Mucosa of rectum (tissue), 2 donors: ENCODE data around the gene CCDC3.
"Not testable (repeated sequence)": the region's sequence is repeated elsewhere in the genome, so short reads cannot be mapped to it uniquely, and the experiment has no call there.

Source experiments
- H3K27ac ChIP-seq, 2 donors: one replicate each; pipeline ENCODE4 v1.7.0; 2013; ENCODE audit warnings: inconsistent platforms in 2 of 2, low read depth in 2 of 2, low read length in 2 of 2
- H3K27me3 ChIP-seq, 2 donors: one replicate each; pipeline ENCODE4 v1.7.0; 2013; ENCODE audit warnings: low read length in 2 of 2; ENCODE audit not compliant: control insufficient read depth in 2 of 2, insufficient read depth in 2 of 2
- H3K36me3 ChIP-seq, 2 donors: one replicate each; pipeline ENCODE4 v1.7.0; 2013; ENCODE audit warnings: low read length in 2 of 2; ENCODE audit not compliant: control insufficient read depth in 2 of 2, insufficient read depth in 2 of 2
- H3K4me1 ChIP-seq, 2 donors: one replicate each; pipeline ENCODE4 v1.7.0; 2013; ENCODE audit warnings: low read length in 2 of 2, mild to moderate bottlenecking in 1 of 2; ENCODE audit not compliant: control insufficient read depth in 2 of 2, insufficient read depth in 2 of 2
- H3K4me3 ChIP-seq, 2 donors: one replicate each; pipeline ENCODE4 v1.7.0; 2013; ENCODE audit warnings: low read length in 2 of 2
- H3K9ac ChIP-seq, 2 donors: one replicate each; pipeline ENCODE4 v1.7.0; 2013; ENCODE audit warnings: low read length in 2 of 2, low read depth in 1 of 2, mild to moderate bottlenecking in 1 of 2
- H3K9me3 ChIP-seq, 2 donors: one replicate each; pipeline ENCODE4 v1.7.0; 2013; ENCODE audit warnings: low read length in 2 of 2; ENCODE audit not compliant: control insufficient read depth in 2 of 2
- donor health status: healthy.
- donor health status: Normal muscosa, but diverticular disease.

Gene CCDC3

DNA sequence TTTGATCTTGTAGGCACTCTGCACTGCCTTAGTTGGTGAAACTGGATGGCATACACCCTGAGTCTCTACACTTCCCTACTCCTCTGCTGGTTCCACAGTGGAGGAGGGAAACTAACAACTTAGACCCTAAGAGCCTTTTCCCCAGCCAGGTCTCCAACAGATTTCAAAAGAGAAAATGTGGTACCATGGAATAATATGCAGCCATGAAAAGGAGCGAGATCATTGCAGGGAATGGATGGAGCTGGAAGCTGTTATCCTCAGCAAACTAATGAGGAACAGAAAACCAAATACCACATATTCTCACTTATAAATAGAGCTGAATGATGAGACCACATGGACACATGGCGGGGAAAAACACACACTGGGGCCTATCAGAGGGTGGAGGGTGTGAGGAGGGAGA, 36.3 kb upstream of the CCDC3 start:
- Histone ChIP-seq H3K4me1 (no peaks in the 10 kb centered on the region), H3K4me3 (no peak overlapping the region), H3K36me3 (no peaks in the 10 kb centered on the region), H3K27ac (no peak overlapping the region), H3K27me3 (peaks cover 0 to 3% of the 10 kb centered on the region in 2 donors), H3K9ac (no peak overlapping the region), H3K9me3 (no peaks in the 10 kb centered on the region)

DNA sequence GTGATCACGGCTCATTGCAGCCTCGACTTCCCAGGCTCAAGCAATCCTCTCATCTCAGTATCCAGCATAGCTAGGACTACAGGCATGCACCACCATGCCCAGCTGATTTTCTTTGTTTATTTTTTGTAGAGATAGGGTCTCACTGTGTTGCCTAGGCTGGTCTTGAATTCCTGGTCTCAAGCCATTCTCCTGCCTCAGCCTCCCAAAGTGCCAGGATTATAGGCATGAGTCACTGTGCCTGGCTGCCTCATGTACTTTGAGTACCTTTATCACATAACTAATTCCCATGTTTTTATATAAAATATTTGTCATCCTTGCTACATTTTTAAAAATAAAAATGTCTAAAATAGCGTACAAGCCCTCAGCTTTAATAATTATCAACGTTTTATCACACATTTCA, 35.3 kb upstream of the CCDC3 start:
- Histone ChIP-seq H3K27ac (no peak overlapping the region), H3K27me3 (peaks cover 0 to 3% of the 10 kb centered on the region in 2 donors), H3K4me1 (no peaks in the 10 kb centered on the region), H3K36me3 (no peaks in the 10 kb centered on the region), H3K9ac (no peak overlapping the region), H3K4me3 (no peak overlapping the region), H3K9me3 (no peaks in the 10 kb centered on the region)

DNA sequence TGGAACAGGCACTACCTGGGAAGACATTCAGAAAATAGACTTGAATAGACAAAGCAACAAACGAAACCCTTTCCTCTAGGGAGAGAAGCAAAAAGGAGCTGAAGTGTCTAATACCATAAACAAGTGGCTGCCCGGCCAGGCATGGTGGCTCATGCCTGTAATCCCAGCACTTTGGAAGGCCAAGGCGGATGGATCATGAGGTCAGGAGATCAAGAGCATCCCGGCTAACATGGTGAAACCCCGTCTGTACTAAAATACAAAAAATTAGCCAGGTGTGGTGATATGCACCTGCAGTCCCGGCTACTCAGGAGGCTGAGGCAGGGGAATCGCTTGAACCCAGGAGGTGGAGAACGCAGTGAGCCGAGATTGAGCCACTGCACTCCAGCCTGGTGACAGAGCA, 34.2 kb upstream of the CCDC3 start:
- not testable (repeated sequence) for H3K9ac ChIP-seq, H3K4me1 ChIP-seq, H3K4me3 ChIP-seq, H3K27ac ChIP-seq, H3K36me3 ChIP-seq, H3K27me3 ChIP-seq, H3K9me3 ChIP-seq

DNA sequence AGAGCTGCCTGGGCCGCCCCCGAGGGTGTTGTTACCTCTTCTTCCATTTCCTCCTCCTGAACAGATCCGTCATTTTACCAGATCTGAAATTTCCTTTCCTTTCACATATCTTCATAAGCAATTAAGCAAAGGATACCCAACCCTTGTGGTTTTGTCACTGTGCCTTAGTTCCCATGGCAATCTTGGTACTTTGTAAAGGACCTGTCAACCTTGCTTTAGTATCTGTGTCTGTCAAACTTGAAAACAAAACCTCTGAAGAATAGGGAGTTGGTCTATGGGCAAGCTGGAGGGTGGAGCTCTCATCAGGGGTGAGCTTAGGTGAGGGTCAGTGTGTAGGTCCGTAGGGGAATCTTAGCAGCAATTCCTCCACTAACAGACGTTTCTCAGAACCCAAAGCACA, 25.4 kb upstream of the CCDC3 start:
- Histone ChIP-seq H3K9me3 (peaks cover 0 to 4% of the 10 kb centered on the region in 2 donors), H3K4me3 (no peak overlapping the region), H3K4me1 (no peaks in the 10 kb centered on the region), H3K27me3 (no peaks in the 10 kb centered on the region), H3K27ac (no peak overlapping the region), H3K9ac (no peak overlapping the region), H3K36me3 (no peaks in the 10 kb centered on the region)

DNA sequence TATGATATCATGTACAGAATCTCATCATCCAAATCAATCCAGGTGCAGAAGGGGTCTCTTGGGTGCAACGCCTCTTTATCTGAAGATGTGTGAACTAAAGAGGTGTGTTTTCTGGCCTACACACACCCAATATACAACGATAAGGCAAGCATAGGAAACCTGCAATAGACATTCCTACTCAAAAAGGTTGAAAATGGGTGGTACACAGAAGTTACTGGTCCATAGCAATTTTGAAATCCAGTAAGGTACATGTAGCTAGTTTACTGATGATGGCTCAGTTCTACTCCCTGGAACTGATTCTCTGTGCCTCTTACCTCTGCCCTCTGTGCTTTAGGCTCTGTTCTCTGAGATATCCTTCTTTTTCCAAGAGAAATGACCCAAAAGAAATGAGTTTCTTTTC, 22.2 kb upstream of the CCDC3 start:
- peaks cover 0 to 4% of the 10 kb centered on the region in 2 donors for H3K9me3 ChIP-seq
- H3K4me1 ChIP-seq: no peaks in the 10 kb centered on the region
- H3K27me3 ChIP-seq: no peaks in the 10 kb centered on the region
- H3K36me3 ChIP-seq: no peaks in the 10 kb centered on the region
- no peak overlapping the region for H3K9ac ChIP-seq
- H3K27ac ChIP-seq: no peak overlapping the region
- no peak overlapping the region for H3K4me3 ChIP-seq

DNA sequence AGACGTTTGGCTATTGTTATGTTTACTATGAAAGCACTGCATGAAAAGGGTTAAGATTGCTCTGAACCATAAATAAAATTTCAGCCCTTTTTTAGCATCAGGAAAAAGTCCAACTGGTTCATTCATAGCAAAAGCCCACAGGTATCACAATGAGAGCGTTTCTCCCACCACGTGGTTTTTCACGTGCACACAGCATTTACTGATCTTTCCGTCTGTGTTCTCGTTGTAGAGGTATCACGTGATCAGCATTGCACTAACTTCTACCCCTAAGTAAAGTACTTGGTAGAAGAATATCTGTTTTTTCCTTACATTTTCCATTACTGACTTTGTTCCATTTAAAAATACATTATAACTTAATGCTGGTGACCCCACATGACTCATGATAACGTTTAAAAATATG, 17.8 kb upstream of the CCDC3 start:
- H3K4me3 ChIP-seq: no peak overlapping the region
- H3K9ac ChIP-seq: no peak overlapping the region
- no peak overlapping the region for H3K27ac ChIP-seq
- no peaks in the 10 kb centered on the region for H3K36me3 ChIP-seq
- peaks cover 0 to 4% of the 10 kb centered on the region in 2 donors for H3K9me3 ChIP-seq
- H3K27me3 ChIP-seq: no peaks in the 10 kb centered on the region
- no peaks in the 10 kb centered on the region for H3K4me1 ChIP-seq

DNA sequence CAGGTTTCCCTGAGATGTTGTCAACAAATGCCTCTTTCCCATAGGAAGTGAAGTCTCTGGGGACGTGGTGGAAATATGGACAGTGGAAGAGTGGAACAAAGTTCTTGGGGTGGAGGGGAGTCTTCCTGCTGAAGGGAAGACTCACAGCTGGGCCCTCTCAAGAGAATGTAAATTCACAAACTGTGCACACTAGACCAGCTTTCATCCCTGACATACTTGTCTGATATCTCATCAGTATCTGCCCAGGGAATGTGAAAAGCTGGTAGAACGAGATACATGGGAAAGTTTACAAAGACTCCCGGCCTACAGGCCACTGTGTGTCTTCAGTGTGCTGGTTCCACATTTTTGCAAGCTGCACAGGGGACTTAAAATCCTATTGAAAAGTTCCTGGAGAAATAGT, 16.7 kb upstream of the CCDC3 start:
- no peaks in the 10 kb centered on the region for H3K9me3 ChIP-seq
- no peak overlapping the region for H3K4me3 ChIP-seq
- no peaks in the 10 kb centered on the region for H3K4me1 ChIP-seq
- H3K36me3 ChIP-seq: no peaks in the 10 kb centered on the region
- H3K27me3 ChIP-seq: no peaks in the 10 kb centered on the region
- no peak overlapping the region for H3K9ac ChIP-seq
- no peak overlapping the region for H3K27ac ChIP-seq

DNA sequence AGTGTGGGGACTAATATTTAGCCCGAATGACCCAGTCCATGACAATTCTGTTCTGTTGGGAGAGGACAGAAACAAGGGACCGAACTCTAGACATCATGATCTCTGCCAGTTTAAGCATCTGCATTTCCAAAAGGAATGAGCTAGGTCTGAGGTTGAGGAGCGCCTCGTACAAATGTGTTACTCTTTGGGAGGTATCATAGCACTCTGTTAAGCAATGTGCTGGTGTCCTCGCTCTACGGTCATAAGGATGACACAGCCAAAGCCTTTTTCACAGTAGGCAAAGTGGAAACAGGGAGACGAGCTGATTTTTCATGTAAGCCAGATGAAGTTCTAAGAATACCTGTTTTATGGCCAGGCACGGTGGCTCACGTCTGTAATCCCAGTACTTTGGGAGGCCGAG, 15.4 kb upstream of the CCDC3 start:
- H3K9ac ChIP-seq: no peak overlapping the region
- H3K27me3 ChIP-seq: no peaks in the 10 kb centered on the region
- no peak overlapping the region for H3K4me3 ChIP-seq
- no peak overlapping the region for H3K27ac ChIP-seq
- H3K9me3 ChIP-seq: no peaks in the 10 kb centered on the region
- no peaks in the 10 kb centered on the region for H3K4me1 ChIP-seq
- H3K36me3 ChIP-seq: no peaks in the 10 kb centered on the region

DNA sequence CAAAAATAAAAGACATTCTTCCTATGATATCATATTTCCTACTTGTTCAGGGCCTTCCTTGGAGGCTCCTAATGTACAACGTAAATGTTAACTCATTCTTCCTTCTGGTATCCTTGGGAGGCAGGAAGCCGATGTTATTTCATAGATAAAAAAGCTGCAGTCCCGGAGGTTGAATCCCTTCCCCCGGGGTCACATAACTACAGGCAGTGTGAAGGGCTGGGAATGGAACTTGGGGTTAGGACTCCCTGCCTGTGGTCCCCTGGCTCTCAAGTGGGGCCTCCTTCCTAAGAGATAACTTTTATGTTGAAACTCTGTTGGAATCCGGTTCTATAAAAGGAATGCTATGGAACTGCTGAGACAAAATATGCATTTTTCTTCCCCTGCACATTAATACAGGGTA, 14.9 kb upstream of the CCDC3 start:
- no peaks in the 10 kb centered on the region for H3K9me3 ChIP-seq
- H3K27ac ChIP-seq: no peak overlapping the region
- no peaks in the 10 kb centered on the region for H3K4me1 ChIP-seq
- no peaks in the 10 kb centered on the region for H3K36me3 ChIP-seq
- H3K27me3 ChIP-seq: no peaks in the 10 kb centered on the region
- H3K9ac ChIP-seq: no peak overlapping the region
- no peak overlapping the region for H3K4me3 ChIP-seq

DNA sequence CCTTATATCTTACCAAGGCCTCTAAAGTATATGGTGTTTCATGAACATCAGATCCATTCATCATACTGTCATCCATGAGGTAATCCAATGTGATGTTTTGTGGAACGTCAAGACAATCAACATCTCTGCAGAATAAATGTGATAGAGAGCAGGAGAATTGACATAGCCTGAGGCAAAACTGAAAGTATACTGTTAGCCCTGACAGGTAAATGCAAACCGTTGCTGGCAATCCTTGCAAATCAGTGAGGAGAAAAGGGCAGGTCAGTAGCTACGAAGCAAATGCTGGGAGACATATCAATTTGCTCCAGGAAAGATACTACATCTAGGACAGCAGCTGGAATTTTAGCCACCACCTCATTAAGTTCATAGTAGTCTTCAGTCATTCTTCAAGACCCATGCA, 4.5 kb upstream of the CCDC3 start:
- Histone ChIP-seq H3K27me3 (peaks cover 16 to 18% of the 10 kb centered on the region in 2 donors), H3K9me3 (no peaks in the 10 kb centered on the region), H3K9ac (no peak overlapping the region), H3K4me1 (no peaks in the 10 kb centered on the region), H3K4me3 (no peak overlapping the region), H3K27ac (no peak overlapping the region), H3K36me3 (no peaks in the 10 kb centered on the region)

DNA sequence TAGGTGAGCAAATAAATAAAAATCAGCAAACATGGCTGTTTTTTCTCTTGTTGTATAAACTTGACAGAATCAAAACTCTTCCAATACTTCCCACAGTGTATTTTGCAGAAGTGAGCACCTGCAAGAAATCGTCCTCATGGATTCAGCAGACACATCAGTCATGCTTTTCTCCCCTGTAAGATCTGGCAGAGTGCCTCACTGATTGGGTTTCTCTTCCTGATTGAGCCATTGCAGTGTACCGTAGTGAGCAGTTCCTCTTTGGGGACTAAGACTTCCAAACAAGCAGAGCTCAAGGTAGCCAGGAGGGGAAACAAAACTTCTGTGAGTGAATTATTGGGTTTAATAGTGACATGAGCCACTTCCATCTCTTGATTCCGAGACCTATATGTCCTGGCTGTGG, 2.2 kb upstream of the CCDC3 start:
- H3K9me3 ChIP-seq: no peaks in the 10 kb centered on the region
- no peaks in the 10 kb centered on the region for H3K36me3 ChIP-seq
- H3K4me1 ChIP-seq: no peaks in the 10 kb centered on the region
- no peak overlapping the region for H3K9ac ChIP-seq
- H3K4me3 ChIP-seq: no peak overlapping the region
- H3K27ac ChIP-seq: no peak overlapping the region
- H3K27me3 ChIP-seq: peaks cover 22 to 30% of the 10 kb centered on the region in 2 donors
